Panc1 (cell line): ENCODE measurements around the gene PTPRN. TPM values are rescaled to one million over a fixed set of nuclear protein-coding genes. Genes with fewer than 3 reads are reported as not detected.

Experiments
- ATAC-seq: fragments of 200-7000 bp; cut with Tn5 transposase; 2 replicates; pipeline ENCODE4 v1.9.1; 2020; ENCODE audit warnings: mild to moderate bottlenecking, moderate library complexity
- BruUV-seq: library from RNA; stranded (reverse); fragments of 400-500 nt; replicated peaks from 2 replicates; lab custom pipeline; 2021; lab: Mats Ljungman, UMichigan
- CTCF ChIA-PET: fragments of 300-600 bp; sonication (Branson Sonifier 250); formaldehyde crosslinking; loops from one replicate; lab custom pipeline; 2022; ENCODE audit warnings: antibody characterized with exemption; lab: Charles Lee
- POLR2A ChIA-PET: fragments of 300-600 bp; sonication (Branson Sonifier 250); formaldehyde crosslinking; loops from one replicate; lab custom pipeline; 2022; ENCODE audit warnings: antibody characterized with exemption; lab: Charles Lee
- DNase-seq: peaks from one replicate; pipeline ENCODE4 v3.0.0-alpha.2; 2010; ENCODE audit warnings: low read depth, low spot score
- H3K27ac ChIP-seq: 2 replicates; pipeline ENCODE4 v1.5.1; 2011; ENCODE audit warnings: mild to moderate bottlenecking, low read length, inconsistent platforms
- H3K27me3 ChIP-seq: fragments of 200-500 bp; sonication (Bioruptor generic); 2 replicates; pipeline ENCODE4 v1.6.0; 2014; ENCODE audit warnings: low read length, inconsistent platforms; ENCODE audit not compliant: control insufficient read depth, insufficient read depth
- H3K36me3 ChIP-seq: fragments of 200-500 bp; sonication (Bioruptor generic); 2 replicates; pipeline ENCODE4 v1.5.1; 2014; ENCODE audit warnings: inconsistent platforms, mild to moderate bottlenecking, low read length, moderate library complexity; ENCODE audit not compliant: control insufficient read depth, insufficient read depth
- H3K4me1 ChIP-seq: 2 replicates; pipeline ENCODE4 v1.5.1; 2011; ENCODE audit warnings: inconsistent platforms, mild to moderate bottlenecking, low read length, moderate library complexity; ENCODE audit not compliant: control insufficient read depth, insufficient read depth
- H3K4me3 ChIP-seq, 2 experiments: 2 replicates each; pipeline ENCODE4 v1.5.1; 2011 to 2012; ENCODE audit warnings: low read depth in 2 of 2, low read length in 2 of 2, mild to moderate bottlenecking in 2 of 2, inconsistent platforms in 1 of 2, moderate library complexity in 1 of 2
- H3K9me3 ChIP-seq: fragments of 200-500 bp; sonication (Bioruptor generic); 2 replicates; pipeline ENCODE4 v1.5.1; 2014; ENCODE audit warnings: low read depth, mild to moderate bottlenecking, inconsistent platforms, low read length, moderate library complexity; ENCODE audit not compliant: control insufficient read depth, insufficient read depth
- CTCF ChIP-seq: fragments of 450-650 bp; IDR thresholded peaks from 2 replicates; pipeline ENCODE4 v1.5.1; 2017; ENCODE audit warnings: mild to moderate bottlenecking
- POLR2AphosphoS5 ChIP-seq: IDR thresholded peaks from 2 replicates; pipeline ENCODE4 v1.6.1; 2012; ENCODE audit warnings: mild to moderate bottlenecking, low read depth, low read length, moderate library complexity
- REST ChIP-seq, 2 experiments: IDR thresholded peaks; 2 replicates each; pipeline ENCODE4 v1.6.1; 2011 to 2012; ENCODE audit warnings: low read depth in 2 of 2, control low read depth in 1 of 2, low read length in 1 of 2, mild to moderate bottlenecking in 1 of 2, moderate library complexity in 1 of 2; ENCODE audit not compliant: insufficient read depth in 1 of 2
- SIN3A ChIP-seq: IDR thresholded peaks from 2 replicates; pipeline ENCODE4 v1.6.1; 2012; ENCODE audit warnings: low read depth, mild to moderate bottlenecking, low read length, moderate library complexity, borderline replicate concordance; ENCODE audit not compliant: insufficient read depth
- TCF7L2 ChIP-seq: IDR thresholded peaks from 2 replicates; pipeline ENCODE4 v1.6.1; 2011; ENCODE audit warnings: mild to moderate bottlenecking, low read depth, low read length, inconsistent platforms
- in situ Hi-C: cut with HindIII; loops from 2 replicates; pipeline ENCODE4 v1.10.0; 2016; ENCODE audit warnings: low sequenced_read_pairs, low pct_unique_long_range_greater_than_20kb
- intact Hi-C: fragments of 100-400 bp; cut with micrococcal nuclease; formaldehyde crosslinking; loops from one replicate; pipeline ENCODE4 v1.10.0; 2022; ENCODE audit not compliant: unreplicated experiment
- total RNA-seq: library from RNA; stranded (reverse); gene quantifications from one replicate; pipeline ENCODE4 v1.2.1, GENCODE V29; 2021; ENCODE audit not compliant: unreplicated experiment

PTPRN gene
- total RNA-seq, 1 experiment from 2014 or later: not detected

DNA sequence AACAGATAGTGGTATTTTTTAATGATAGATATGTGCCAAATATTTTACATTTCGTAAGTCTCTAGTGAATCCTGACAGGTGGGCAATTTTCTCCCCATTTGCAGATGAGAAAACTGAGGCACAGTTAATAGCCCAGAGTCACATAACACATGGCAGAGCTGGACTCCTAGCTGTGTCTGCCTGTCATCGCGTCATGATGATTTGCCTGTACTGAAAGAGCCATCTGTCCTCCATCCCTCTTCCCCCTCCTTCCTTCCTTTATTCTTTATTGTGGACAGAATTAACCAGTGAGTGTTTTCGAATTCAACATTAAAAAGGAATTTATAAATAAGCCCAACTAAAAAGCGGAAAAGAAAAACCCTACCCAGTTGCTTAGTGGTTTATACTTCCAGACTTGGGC is 26.8 kb downstream of the PTPRN start:
- POLR2A ChIA-PET: no interaction called here
- CTCF ChIA-PET: no interaction called here
- BruUV-seq: no TSS peak
- Histone ChIP-seq H3K9me3 (no peaks in the 10 kb centered on the region), H3K4me1 (peaks cover 18% of the 10 kb centered on the region), H3K4me3 (no peak overlapping the region), H3K27ac (no peak overlapping the region), H3K36me3 (no peaks in the 10 kb centered on the region; the same call in 1 of the 2 replicates), H3K27me3 (no peaks in the 10 kb centered on the region)
- ATAC-seq (no peak), DNase-seq (no peak)
- intact Hi-C loops (no loop called here), in situ Hi-C loops (no loop called here)
- TF ChIP-seq TCF7L2 (no peak), CTCF (no peak), POLR2AphosphoS5 (no peak), REST (IDR thresholded peaks at IDR 0.05; ENCODE audit: insufficient read depth in 1 of 2, low read depth in 2 of 2, low read length in 1 of 2) (no peak), SIN3A (no peak)

- no peak for DNase-seq
- ChIA-PET CTCF (no interaction called here), POLR2A (no interaction called here)
- no peak overlapping the region for H3K4me3 ChIP-seq
- BruUV-seq: no TSS peak
- no peaks in the 10 kb centered on the region for H3K9me3 ChIP-seq
- no peak for ATAC-seq
- H3K27ac ChIP-seq: no peak overlapping the region
- intact Hi-C loops: no loop called here
- H3K27me3 ChIP-seq: no peaks in the 10 kb centered on the region
- TF ChIP-seq CTCF: no peak
- H3K36me3 ChIP-seq: no peaks in the 10 kb centered on the region; the same call in 1 of the 2 replicates
- in situ Hi-C loops: no loop called here
- H3K4me1 ChIP-seq: peaks cover 21% of the 10 kb centered on the region
Measured at GRCh38 chr2:219281588-219281987, 27.6 kb downstream of the PTPRN start.

- ATAC-seq (no peak), DNase-seq (no peak)
- POLR2A ChIA-PET: no interaction called here
- TF ChIP-seq TCF7L2 (no peak), CTCF (no peak), REST (IDR thresholded peaks at IDR 0.05; ENCODE audit: insufficient read depth in 1 of 2, low read depth in 2 of 2, low read length in 1 of 2) (no peak), POLR2AphosphoS5 (no peak), SIN3A (no peak)
- H3K27ac ChIP-seq: no peak overlapping the region
- H3K9me3 ChIP-seq: no peaks in the 10 kb centered on the region
- BruUV-seq: no TSS peak
- CTCF ChIA-PET: no interaction called here
- intact Hi-C loops (no loop called here), in situ Hi-C loops (no loop called here)
- H3K27me3 ChIP-seq: no peaks in the 10 kb centered on the region
- no peaks in the 10 kb centered on the region; the same call in 1 of the 2 replicates for H3K36me3 ChIP-seq
- H3K4me3 ChIP-seq: no peak overlapping the region
- H3K4me1 ChIP-seq: peaks cover 21% of the 10 kb centered on the region
Measured at GRCh38 chr2:219280651-219281050, 28.6 kb downstream of the PTPRN start.
